Mucosa of stomach (tissue), 1 donor: ENCODE measurements around the gene QARS1.

Source experiments
- H3K27me3 ChIP-seq: one replicate; pipeline ENCODE4 v1.7.0; 2013; ENCODE audit warnings: mild to moderate bottlenecking, low read length; ENCODE audit not compliant: control insufficient read depth, insufficient read depth
- H3K36me3 ChIP-seq: one replicate; pipeline ENCODE4 v1.7.0; 2013; ENCODE audit warnings: low read length; ENCODE audit not compliant: control insufficient read depth, insufficient read depth
- H3K4me1 ChIP-seq: one replicate; pipeline ENCODE4 v1.7.0; 2013; ENCODE audit warnings: mild to moderate bottlenecking, low read length; ENCODE audit not compliant: control insufficient read depth, insufficient read depth
- H3K4me3 ChIP-seq: one replicate; pipeline ENCODE4 v1.7.0; 2013; ENCODE audit warnings: low read length
- H3K9ac ChIP-seq: one replicate; pipeline ENCODE4 v1.7.0; 2013; ENCODE audit warnings: mild to moderate bottlenecking, low read length, moderate library complexity
- H3K9me3 ChIP-seq: one replicate; pipeline ENCODE4 v1.7.0; 2013; ENCODE audit warnings: mild to moderate bottlenecking, low read length, moderate library complexity; ENCODE audit not compliant: control insufficient read depth
- donor health status: Pancreatic carcinoma.

The QARS1 gene

GRCh38 chr3:49131040-49131439 is 26.5 kb upstream of the QARS1 start:
- H3K27me3 ChIP-seq, result no peaks in the 10 kb centered on the region
- no peak overlapping the region for H3K9ac ChIP-seq
- H3K36me3 ChIP-seq, result no peaks in the 10 kb centered on the region
- H3K4me1 ChIP-seq, result peaks cover 18% of the 10 kb centered on the region
- no peak overlapping the region for H3K4me3 ChIP-seq
- no peaks in the 10 kb centered on the region for H3K9me3 ChIP-seq

- H3K36me3 ChIP-seq, result peaks cover 8% of the 10 kb centered on the region
- no peak overlapping the region for H3K4me3 ChIP-seq
- no peaks in the 10 kb centered on the region for H3K4me1 ChIP-seq
- no peaks in the 10 kb centered on the region for H3K27me3 ChIP-seq
- H3K9ac ChIP-seq, result no peak overlapping the region
- H3K9me3 ChIP-seq, result no peaks in the 10 kb centered on the region
Measured at GRCh38 chr3:49124991-49125670, 20.6 kb upstream of the QARS1 start.

- Histone ChIP-seq H3K4me3 (no peak overlapping the region), H3K27me3 (no peaks in the 10 kb centered on the region), H3K4me1 (peaks cover 9% of the 10 kb centered on the region), H3K9ac (no peak overlapping the region), H3K9me3 (no peaks in the 10 kb centered on the region), H3K36me3 (peaks cover 8% of the 10 kb centered on the region)
Measured at GRCh38 chr3:49124203-49124602, 19.6 kb upstream of the QARS1 start.

DNA sequence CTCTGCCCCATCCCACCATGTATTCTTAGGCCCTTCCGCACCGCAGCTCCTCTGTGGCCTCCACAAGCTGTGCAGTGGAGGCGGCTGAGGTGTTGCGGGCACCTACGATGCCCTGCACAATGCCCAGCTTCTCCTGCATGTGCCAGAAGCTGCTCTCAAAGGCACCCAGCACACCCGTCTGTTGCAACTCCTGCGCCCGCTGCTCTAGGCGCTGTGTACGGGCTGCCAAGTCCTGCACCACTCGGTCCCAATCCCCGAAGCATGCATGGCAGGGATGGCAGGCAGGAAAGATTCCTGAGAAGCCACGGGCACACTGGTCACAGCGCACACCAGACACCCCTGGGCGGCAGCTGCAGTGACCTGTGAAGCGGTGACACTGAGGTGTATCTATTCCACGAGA is 19.1 kb upstream of the QARS1 start:
- H3K9ac ChIP-seq, result no peak overlapping the region
- H3K36me3 ChIP-seq, result peaks cover 8% of the 10 kb centered on the region
- no peak overlapping the region for H3K4me3 ChIP-seq
- no peaks in the 10 kb centered on the region for H3K9me3 ChIP-seq
- no peaks in the 10 kb centered on the region for H3K27me3 ChIP-seq
- H3K4me1 ChIP-seq, result peaks cover 14% of the 10 kb centered on the region

- H3K9ac ChIP-seq, result no peak overlapping the region
- H3K4me3 ChIP-seq, result no peak overlapping the region
- peaks cover 8% of the 10 kb centered on the region for H3K36me3 ChIP-seq
Measured at GRCh38 chr3:49122886-49123545, 18.5 kb upstream of the QARS1 start.

DNA sequence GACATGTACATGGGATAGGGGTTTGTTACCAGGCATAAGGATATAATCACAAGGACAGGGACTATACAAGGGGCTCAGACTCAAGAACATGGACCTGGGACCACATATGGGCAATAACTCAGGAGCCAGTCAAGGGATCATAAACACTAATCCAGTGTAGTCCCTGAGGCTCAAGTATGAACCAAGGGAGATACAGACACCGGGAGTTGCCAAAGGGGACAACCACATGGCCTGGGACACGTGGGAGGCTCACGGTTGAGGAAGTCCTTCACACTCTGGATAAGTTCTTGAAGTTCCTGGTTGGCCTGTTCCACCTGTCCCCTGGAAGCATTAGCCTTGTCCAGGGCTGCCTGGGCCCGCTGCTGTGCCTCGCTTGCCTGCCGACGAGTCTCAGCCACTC is 17.9 kb upstream of the QARS1 start:
- H3K27me3 ChIP-seq, result no peaks in the 10 kb centered on the region
- H3K9me3 ChIP-seq, result no peaks in the 10 kb centered on the region
- peaks cover 13% of the 10 kb centered on the region for H3K36me3 ChIP-seq
- no peak overlapping the region for H3K9ac ChIP-seq
- H3K4me3 ChIP-seq, result no peak overlapping the region
- H3K4me1 ChIP-seq, result peaks cover 14% of the 10 kb centered on the region

More at GRCh38 chr3:49122886-49123545, 18.5 kb upstream of the QARS1 start:
- no peaks in the 10 kb centered on the region for H3K27me3 ChIP-seq
- peaks cover 14% of the 10 kb centered on the region for H3K4me1 ChIP-seq
- H3K9me3 ChIP-seq, result no peaks in the 10 kb centered on the region

DNA sequence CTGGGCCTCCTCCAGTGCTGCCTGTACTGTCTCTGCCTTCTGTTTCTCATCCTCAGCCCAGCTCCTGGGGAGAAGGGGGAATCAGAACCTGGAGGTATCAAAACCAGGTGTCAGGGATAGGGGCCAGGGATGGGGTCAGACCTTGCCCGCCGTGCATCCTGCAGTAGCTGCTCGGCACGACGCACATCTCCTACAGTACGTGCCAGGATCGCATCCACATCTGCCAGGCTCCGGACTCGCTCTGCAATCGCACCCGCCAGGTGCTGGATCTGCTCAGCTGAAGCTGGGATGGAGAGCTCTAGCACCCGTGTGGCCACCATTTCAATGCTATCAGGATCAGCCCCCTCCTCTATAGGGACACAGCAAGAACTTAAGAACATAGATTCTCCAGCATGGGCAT is 17.5 kb upstream of the QARS1 start:
- Histone ChIP-seq H3K4me1 (peaks cover 14% of the 10 kb centered on the region), H3K4me3 (no peak overlapping the region), H3K9ac (no peak overlapping the region), H3K9me3 (no peaks in the 10 kb centered on the region), H3K36me3 (peaks cover 18% of the 10 kb centered on the region), H3K27me3 (no peaks in the 10 kb centered on the region)

DNA sequence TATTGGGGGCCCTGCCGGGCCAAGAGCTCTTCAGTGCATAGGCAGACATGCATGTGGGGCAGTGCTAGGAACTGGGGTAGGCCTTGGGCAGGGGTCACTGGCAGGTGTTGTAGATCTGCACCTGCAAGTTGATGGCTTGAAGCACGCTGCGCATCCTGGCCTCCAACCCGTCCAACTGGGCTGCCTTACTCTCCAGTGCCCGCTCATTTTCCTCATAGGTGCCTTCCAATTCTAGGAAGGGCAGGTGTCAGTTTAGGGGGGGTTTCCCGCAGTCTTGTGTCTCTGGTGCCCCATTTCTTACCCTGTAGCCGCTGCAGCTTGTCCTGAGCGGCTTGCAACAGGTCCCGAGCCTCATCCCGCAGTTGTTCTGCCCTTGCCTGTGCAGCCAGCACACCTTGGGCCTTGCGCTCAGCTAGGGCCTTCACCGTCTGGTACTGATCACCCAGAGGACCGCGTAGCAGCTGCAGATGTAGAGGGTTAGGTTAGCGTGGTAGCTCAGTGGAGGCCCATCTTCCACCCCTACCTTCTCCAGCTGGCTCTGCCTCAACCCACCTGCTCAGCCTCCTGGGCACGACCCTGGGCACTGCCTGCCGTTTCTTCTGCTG is 16.7 kb upstream of the QARS1 start:
- H3K9ac ChIP-seq, result no peak overlapping the region

DNA sequence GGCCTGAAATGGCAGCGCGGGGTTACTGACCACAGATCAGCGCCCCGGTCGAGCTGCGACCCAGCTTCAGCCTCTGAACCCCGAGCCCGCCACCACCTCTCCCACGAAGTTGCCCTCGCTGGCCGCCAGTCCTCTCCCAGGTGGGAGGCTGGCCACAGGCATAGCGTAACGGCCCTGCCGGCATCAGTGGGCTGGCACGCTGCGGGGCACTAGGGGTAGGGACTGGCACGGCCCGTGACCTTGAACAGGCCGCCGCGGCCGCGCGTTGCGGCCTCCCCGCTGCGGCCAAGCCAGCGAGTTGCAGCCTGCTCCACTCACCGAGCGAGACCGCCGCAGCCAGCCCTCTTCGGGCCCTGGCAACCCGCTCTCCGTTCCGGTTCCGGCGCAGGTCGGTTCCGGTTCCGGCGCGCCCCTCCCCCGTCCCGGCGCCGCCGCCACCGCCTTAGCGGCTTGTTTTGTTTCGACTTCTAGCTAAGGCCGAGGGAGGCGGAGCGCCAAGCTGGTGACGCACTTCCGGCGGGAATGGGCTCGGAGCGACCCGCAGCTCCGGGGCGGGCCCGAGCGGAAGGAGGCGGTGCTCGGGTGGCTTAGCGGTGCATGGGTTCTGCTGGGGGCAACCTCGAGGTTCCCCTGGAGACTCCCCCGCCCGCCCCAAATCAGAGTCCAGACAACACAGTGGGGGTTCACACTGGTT is 16.0 kb upstream of the QARS1 start, which contains the start of gene USP19:
TSS of gene USP19 (minus strand) at position 386 of the 694 bp plus-strand sequence. CDS start 1,678 bp downstream, outside the sequence.
- no peaks in the 10 kb centered on the region for H3K9me3 ChIP-seq
- no peaks in the 10 kb centered on the region for H3K27me3 ChIP-seq
- peak within 1 kb of the TSS; percentile 80 for H3K9ac ChIP-seq
- H3K4me3 ChIP-seq, result peak within 1 kb of the TSS; percentile 40
- H3K4me1 ChIP-seq, result peaks cover 14% of the 10 kb centered on the region
- H3K36me3 ChIP-seq, result peaks cover 29% of the 10 kb centered on the region

More for the DNA sequence above, 16.7 kb upstream of the QARS1 start:
- Histone ChIP-seq H3K36me3 (peaks cover 26% of the 10 kb centered on the region), H3K4me3 (no peak overlapping the region), H3K27me3 (no peaks in the 10 kb centered on the region), H3K9me3 (no peaks in the 10 kb centered on the region), H3K4me1 (peaks cover 14% of the 10 kb centered on the region)

- Histone ChIP-seq H3K36me3 (peaks cover 34% of the 10 kb centered on the region), H3K9ac (peak overlapping the region; percentile 80), H3K27me3 (no peaks in the 10 kb centered on the region), H3K9me3 (no peaks in the 10 kb centered on the region), H3K4me1 (peaks cover 14% of the 10 kb centered on the region), H3K4me3 (peak overlapping the region; percentile 40)
Measured at GRCh38 chr3:49120096-49120437, 15.5 kb upstream of the QARS1 start.

GRCh38 chr3:49119439-49119838 is 14.9 kb upstream of the QARS1 start:
- no peaks in the 10 kb centered on the region for H3K27me3 ChIP-seq
- peaks cover 36% of the 10 kb centered on the region for H3K36me3 ChIP-seq
- H3K4me1 ChIP-seq, result peaks cover 14% of the 10 kb centered on the region
- peak overlapping the region; percentile 80 for H3K9ac ChIP-seq
- H3K9me3 ChIP-seq, result no peaks in the 10 kb centered on the region
- peak overlapping the region; percentile 40 for H3K4me3 ChIP-seq

DNA sequence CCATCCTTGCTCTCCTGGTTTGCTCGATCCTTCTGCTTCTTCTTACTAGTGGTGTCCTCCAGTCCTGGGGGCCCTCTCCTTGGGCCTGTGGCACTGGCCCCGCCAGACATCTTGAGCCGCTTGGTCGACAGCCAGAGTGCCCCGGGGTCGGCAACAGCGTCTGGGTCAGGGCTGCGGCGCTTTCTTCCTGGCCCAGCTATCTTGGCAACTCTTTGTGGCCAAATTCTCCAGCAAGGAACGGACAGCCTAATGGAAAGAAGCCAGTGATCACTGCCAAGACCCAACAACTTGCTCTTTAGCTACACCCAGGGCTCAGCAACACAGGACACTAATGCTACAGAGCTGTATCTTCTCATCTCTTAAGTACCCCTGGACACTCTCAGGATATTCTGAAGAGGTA is 14.5 kb upstream of the QARS1 start:
- Histone ChIP-seq H3K27me3 (no peaks in the 10 kb centered on the region), H3K9me3 (no peaks in the 10 kb centered on the region), H3K4me1 (peaks cover 14% of the 10 kb centered on the region), H3K4me3 (no peak overlapping the region), H3K9ac (peak overlapping the region; percentile 80), H3K36me3 (peaks cover 37% of the 10 kb centered on the region)
